SK-N-DZ (cell line): Measurements from ENCODE around the gene FXYD7.

ENCODE experiments used
- DNase-seq: peaks from one replicate; pipeline ENCODE4 v3.0.0-alpha.2; 2015; ENCODE audit warnings: low spot score
- small RNA-seq, 2 experiments: library from RNA; depleted of rRNA; stranded (forward); fragments of <200 nt; gene quantifications; one replicate each; pipeline ENCODE3, GENCODE V24; 2014

The FXYD7 gene

GRCh38 chr19:35199481-35199880, 56.4 kb downstream of the FXYD7 start:
- DNase-seq: no peak

GRCh38 chr19:35202722-35203688, 60.0 kb downstream of the FXYD7 start:
- no peak for DNase-seq

Small RNA genes lying within 50 kb of the gene (small RNA-seq; reads per million reads assigned to genes)
- 0 reads per million in 2 experiments for gene AC020907.2
